HG03097 (cell line): ENCODE data around the gene ATP13A5.

ENCODE experiments used
- ATAC-seq: cut with Tn5 transposase; IDR thresholded peaks from one replicate; pipeline ENCODE4 v1.9.1; 2021; ENCODE audit not compliant: unreplicated experiment, low FRiP score

ATP13A5 gene

GRCh38 chr3:193271101-193271840 is 107.3 kb downstream of the ATP13A5 start:
- no peak for ATAC-seq

- no peak for ATAC-seq
These were observed 108.1 kb downstream of the ATP13A5 start for GRCh38 chr3:193270451-193270850.

- ATAC-seq, result no peak
These were observed 109.1 kb downstream of the ATP13A5 start for GRCh38 chr3:193269343-193270028.

GRCh38 chr3:193262707-193263106 is 115.8 kb downstream of the ATP13A5 start:
- no peak for ATAC-seq

GRCh38 chr3:193261970-193262369 is 116.6 kb downstream of the ATP13A5 start:
- ATAC-seq, result no peak

- ATAC-seq, result no peak
These were observed 124.4 kb downstream of the ATP13A5 start for GRCh38 chr3:193253986-193254660.

GRCh38 chr3:193250492-193250891 is 128.1 kb downstream of the ATP13A5 start:
- no peak for ATAC-seq

GRCh38 chr3:193248848-193249468 is 129.6 kb downstream of the ATP13A5 start:
- no peak for ATAC-seq

GRCh38 chr3:193243571-193243970 is 135.0 kb downstream of the ATP13A5 start:
- no peak for ATAC-seq

- ATAC-seq, result no peak
These were observed 136.8 kb downstream of the ATP13A5 start for GRCh38 chr3:193241716-193242115.

GRCh38 chr3:193240850-193241706 is 137.5 kb downstream of the ATP13A5 start, which contains the start of gene PLAAT1:
TSS of gene PLAAT1 (plus strand) at chr3:193241222. CDS start at chr3:193255651, 14,429 bp downstream.
- no peak for ATAC-seq

GRCh38 chr3:193240436-193240849 is 138.1 kb downstream of the ATP13A5 start:
- ATAC-seq, result no peak

- ATAC-seq, result no peak
These were observed 141.5 kb downstream of the ATP13A5 start for GRCh38 chr3:193237030-193237429.

GRCh38 chr3:193236599-193236998 is 142.0 kb downstream of the ATP13A5 start:
- ATAC-seq, result no peak

GRCh38 chr3:193231201-193231600 is 147.4 kb downstream of the ATP13A5 start:
- no peak for ATAC-seq

- no peak for ATAC-seq
These were observed 147.9 kb downstream of the ATP13A5 start for GRCh38 chr3:193230610-193231009.

- no peak for ATAC-seq
These were observed 148.6 kb downstream of the ATP13A5 start for GRCh38 chr3:193229851-193230420.

GRCh38 chr3:193228206-193228605 is 150.3 kb downstream of the ATP13A5 start:
- no peak for ATAC-seq

GRCh38 chr3:193225302-193226125 is 153.0 kb downstream of the ATP13A5 start:
- ATAC-seq, result no peak
